DLD1 (cell line): ENCODE measurements around the gene RAB5A.
"Not testable (repeated sequence)": the region's sequence is repeated elsewhere in the genome, so short reads cannot be mapped to it uniquely, and the experiment has no call there.

Experiments used
- in situ Hi-C: cut with HindIII; loops from 2 replicates; pipeline ENCODE4 v1.10.0; 2017; ENCODE audit warnings: low sequenced_read_pairs

The RAB5A gene

GRCh38 chr3:20016076-20016475 lies 69.2 kb downstream of the RAB5A start:
- in situ Hi-C loops = not testable (repeated sequence)

- in situ Hi-C loops = no loop called here
Measured at GRCh38 chr3:20022954-20023622, 76.2 kb downstream of the RAB5A start.

- in situ Hi-C loops = no loop called here
Measured at GRCh38 chr3:20023623-20024405, 76.9 kb downstream of the RAB5A start.

GRCh38 chr3:20027136-20027535 lies 80.2 kb downstream of the RAB5A start:
- in situ Hi-C loops = loop anchor here (25.0 kb wide), 1 partner anchor 90 kb away; the partner anchor contains the start of genes EFHB and RAB5A

GRCh38 chr3:20028905-20029331 lies 82.0 kb downstream of the RAB5A start:
- in situ Hi-C loops = loop anchor here (25.0 kb wide), 1 partner anchor 92 kb away; the partner anchor contains the start of genes EFHB and RAB5A

GRCh38 chr3:20031939-20032338 lies 85.0 kb downstream of the RAB5A start:
- in situ Hi-C loops = loop anchor here (25.0 kb wide), 1 partner anchor 95 kb away; the partner anchor contains the start of genes EFHB and RAB5A
